ENCODE results near the gene ATXN1.

Gene ATXN1

GRCh38 chr6:16434885-16435284, 326.4 kb downstream of the ATXN1 start:
- no peak for TF ChIP-seq CTCF (IDR thresholded peaks at IDR 0.05; ENCODE audit: insufficient read depth, low read length, poor library complexity, severe bottlenecking)
- Histone ChIP-seq H3K36me3 (ENCODE audit: control insufficient read depth, insufficient read depth, low read length) (no peaks in the 10 kb centered on the region; the same call in 1 of the 2 replicates), H3K27me3 (replicated peaks; ENCODE audit: control insufficient read depth, insufficient read depth, low read length) (no peaks in the 10 kb centered on the region), H3K4me3 (replicated peaks; ENCODE audit: low read depth, low read length) (no peak overlapping the region)
- DNase-seq (ENCODE audit: extremely low read depth, insufficient read length): no peak

- Histone ChIP-seq H3K36me3 (ENCODE audit: control insufficient read depth, insufficient read depth, low read length) (no peaks in the 10 kb centered on the region; the same call in 1 of the 2 replicates), H3K27me3 (replicated peaks; ENCODE audit: control insufficient read depth, insufficient read depth, low read length) (no peaks in the 10 kb centered on the region), H3K4me3 (replicated peaks; ENCODE audit: low read depth, low read length) (no peak overlapping the region)
- DNase-seq (ENCODE audit: extremely low read depth, insufficient read length): no peak
- TF ChIP-seq CTCF (IDR thresholded peaks at IDR 0.05; ENCODE audit: insufficient read depth, low read length, poor library complexity, severe bottlenecking): no peak
Observed at GRCh38 chr6:16433338-16433890, 327.8 kb downstream of the ATXN1 start.

- no peak for TF ChIP-seq CTCF (IDR thresholded peaks at IDR 0.05; ENCODE audit: insufficient read depth, low read length, poor library complexity, severe bottlenecking)
- DNase-seq (ENCODE audit: extremely low read depth, insufficient read length): peak; percentile 41
- H3K4me3 ChIP-seq (replicated peaks; ENCODE audit: low read depth, low read length): no peak overlapping the region
Observed at GRCh38 chr6:16432075-16433032, 328.9 kb downstream of the ATXN1 start.

DNA sequence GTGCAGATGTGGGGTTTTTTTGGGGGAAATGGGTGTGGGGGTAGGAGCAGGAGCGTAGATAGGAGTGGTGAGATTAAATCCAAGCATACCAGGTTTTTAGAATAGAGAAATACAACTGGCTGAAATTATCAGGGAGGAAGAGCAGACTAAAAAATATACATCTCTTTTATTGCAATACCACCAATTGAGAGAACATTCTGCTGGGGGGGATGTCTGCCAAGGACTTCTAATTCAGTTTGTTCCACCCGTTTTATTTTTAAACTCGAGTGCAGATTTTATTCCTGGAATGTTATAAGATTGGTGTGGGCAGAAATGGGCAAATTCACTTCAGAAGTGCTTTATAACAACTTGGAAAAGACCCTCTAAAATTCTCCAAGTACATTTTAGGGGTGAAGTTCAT, 330.2 kb downstream of the ATXN1 start:
- DNase-seq (ENCODE audit: extremely low read depth, insufficient read length): no peak
- H3K4me3 ChIP-seq (replicated peaks; ENCODE audit: low read depth, low read length): no peak overlapping the region
- H3K36me3 ChIP-seq (ENCODE audit: control insufficient read depth, insufficient read depth, low read length): no peaks in the 10 kb centered on the region
- H3K27me3 ChIP-seq (replicated peaks; ENCODE audit: control insufficient read depth, insufficient read depth, low read length): no peaks in the 10 kb centered on the region
- no peak for TF ChIP-seq CTCF (IDR thresholded peaks at IDR 0.05; ENCODE audit: insufficient read depth, low read length, poor library complexity, severe bottlenecking)

More at GRCh38 chr6:16432075-16433032, 328.9 kb downstream of the ATXN1 start:
- H3K27me3 ChIP-seq (replicated peaks; ENCODE audit: control insufficient read depth, insufficient read depth, low read length): no peaks in the 10 kb centered on the region
- no peaks in the 10 kb centered on the region; the same call in 1 of the 2 replicates for H3K36me3 ChIP-seq (ENCODE audit: control insufficient read depth, insufficient read depth, low read length)

- DNase-seq (ENCODE audit: extremely low read depth, insufficient read length): no peak
Observed at GRCh38 chr6:16430391-16431089, 330.7 kb downstream of the ATXN1 start.

More at GRCh38 chr6:16430391-16431089, 330.7 kb downstream of the ATXN1 start:
- no peaks in the 10 kb centered on the region for H3K27me3 ChIP-seq (replicated peaks; ENCODE audit: control insufficient read depth, insufficient read depth, low read length)
- TF ChIP-seq CTCF (IDR thresholded peaks at IDR 0.05; ENCODE audit: insufficient read depth, low read length, poor library complexity, severe bottlenecking): no peak
- no peak overlapping the region for H3K4me3 ChIP-seq (replicated peaks; ENCODE audit: low read depth, low read length)
- H3K36me3 ChIP-seq (ENCODE audit: control insufficient read depth, insufficient read depth, low read length): no peaks in the 10 kb centered on the region
